Right lobe of liver (tissue), 6 donors: ENCODE data around the gene AGAP3. TPM values are rescaled to one million over a fixed set of nuclear protein-coding genes. Genes with fewer than 3 reads are reported as not detected.

ENCODE experiments used
- ATAC-seq, 4 donors: fragments of 200-7000 bp; cut with Tn5 transposase; one replicate each; pipeline ENCODE4 v1.9.1; 2020; ENCODE audit warnings: mild to moderate bottlenecking in 4 of 4, moderate library complexity in 4 of 4
- DNase-seq, 3 donors: peaks; one replicate each; pipeline ENCODE4 v3.0.0-alpha.2; 2020
- H3K27ac ChIP-seq, 3 donors: fragments of 200-600 bp; one replicate each; pipeline ENCODE4 v1.8.0; 2022
- H3K27me3 ChIP-seq, 2 donors: fragments of 200-600 bp; one replicate each; pipeline ENCODE4 v1.8.0; 2022
- H3K36me3 ChIP-seq, 4 donors: fragments of 200-600 bp; sonication (generic) in 1 of 4; one replicate each; pipeline versions ENCODE4 v1.5.1 to v1.8.0; 2017 to 2022; ENCODE audit warnings: control low read depth in 1 of 4
- H3K4me1 ChIP-seq, 4 donors: fragments of 200-600 bp; sonication (generic) in 1 of 4; one replicate each; pipeline versions ENCODE4 v1.5.1 to v1.8.0; 2017 to 2022; ENCODE audit warnings: control low read depth in 1 of 4
- H3K4me3 ChIP-seq, 3 donors: fragments of 200-600 bp; one replicate each; pipeline ENCODE4 v1.8.0; 2022
- H3K9me3 ChIP-seq, 4 donors: fragments of 200-600 bp; sonication (generic) in 1 of 4; one replicate each; pipeline versions ENCODE4 v1.5.1 to v1.8.0; 2017 to 2022; ENCODE audit warnings: control low read depth in 1 of 4
- CTCF ChIP-seq, 4 donors: fragments of 200-600 bp in 3 of 4; fragments of 450-650 bp in 1 of 4; IDR thresholded peaks; one replicate each; pipeline versions ENCODE4 v1.5.1 to v1.8.0; 2016 to 2022; ENCODE audit warnings: antibody characterized with exemption in 4 of 4, mild to moderate bottlenecking in 2 of 4
- POLR2A ChIP-seq: fragments of 450-650 bp; IDR thresholded peaks from one replicate; pipeline ENCODE4 v1.6.1; 2017; ENCODE audit warnings: antibody characterized with exemption, mild to moderate bottlenecking
- WGBS: methylation state at CpG from one replicate; pipeline ENCODE4 v1.1.6; 2018; ENCODE audit warnings: low coverage, low lambda C conversion rate; ENCODE audit not compliant: insufficient coverage; ENCODE audit errors: missing lambda C conversion rate; 5-methylcytosine and 5-hydroxymethylcytosine counted together
- intact Hi-C, 2 donors: fragments of 100-400 bp; cut with DNase I; formaldehyde crosslinking; loops; one replicate each; pipeline versions ENCODE4 v1.11.2 to v1.14.1; 2022
- total RNA-seq, 6 experiments: library from RNA; depleted of rRNA in 2 of 6; stranded (reverse); fragments of >200 nt in 2 of 6; fragmentation: NEBNext Ultra II Directional in 3 of 6; extraction: Animal tissue kit (Norgen Biotek cat#: 25700) in 3 of 6; gene quantifications; one replicate each; pipeline versions ENCODE4 v1.1.0 to v1.2.4, GENCODE V29; 2016 to 2023
- donor health status: DM: no; HTN: yes; CAD: no.
- donor health status: DM: no; HTN: no; CAD: no.
- donor health status: DM: no; HTN: no; CAD: no.
- donor health status: DM: no; HTN: yes; CAD: no.
- donor health status: DM: no; HTN: yes; CAD: no.

The AGAP3 gene
- total RNA-seq, 6 experiments from 2014 or later, result 36.3 to 44.3 (median 39.5) TPM

GRCh38 chr7:151081170-151082101 lies 4.8 kb upstream of the AGAP3 start:
- Histone ChIP-seq H3K4me1 (peaks cover 0 to 37% (median 16%) of the 10 kb centered on the region in 4 donors), H3K4me3 (peak overlapping the region; percentile 83 to 99 (median 93)), H3K27ac (peak overlapping the region; percentile 80 to 91 (median 90)), H3K27me3 (no peaks in the 10 kb centered on the region), H3K36me3 (peaks cover 0 to 3% (median 0%) of the 10 kb centered on the region in 4 donors), H3K9me3 (no peaks in the 10 kb centered on the region)
- intact Hi-C loops, result no loop called here
- TF ChIP-seq CTCF (IDR thresholded peaks at IDR 0.05), result no peak
- TF ChIP-seq POLR2A, result peak; percentile 3
- DNase-seq (peak; percentile 61 to 85 (median 83)), ATAC-seq (peak; percentile 4 to 60 (median 54))
- 14% methylated on average over 21 of the region's 64 CpGs for WGBS

- ATAC-seq (no peak), DNase-seq (peak in 1 of 3 donors; percentile 49)
- intact Hi-C loops, result no loop called here
- Histone ChIP-seq H3K27ac (peak overlapping the region; percentile 80 to 90 (median 90)), H3K27me3 (no peaks in the 10 kb centered on the region), H3K9me3 (no peaks in the 10 kb centered on the region), H3K36me3 (no peaks in the 10 kb centered on the region), H3K4me1 (peaks cover 0 to 37% (median 16%) of the 10 kb centered on the region in 4 donors), H3K4me3 (peak overlapping the region; percentile 83 to 99 (median 93))
- WGBS, result 7% methylated on average over 12 of the region's 42 CpGs
- TF ChIP-seq CTCF (IDR thresholded peaks at IDR 0.05), result no peak
- TF ChIP-seq POLR2A, result no peak
Observed at GRCh38 chr7:151082141-151083070, 3.9 kb upstream of the AGAP3 start.

- peak; percentile 14 to 45 (median 32) for ATAC-seq
- peak; percentile 87 to 88 (median 88) for DNase-seq
- Histone ChIP-seq H3K36me3 (no peaks in the 10 kb centered on the region), H3K9me3 (no peaks in the 10 kb centered on the region), H3K27ac (peak within 1 kb of the TSS; percentile 80 to 90 (median 90)), H3K4me3 (peak within 1 kb of the TSS; percentile 83 to 99 (median 93)), H3K27me3 (no peaks in the 10 kb centered on the region), H3K4me1 (peaks cover 0 to 42% (median 18%) of the 10 kb centered on the region in 4 donors)
- 0% methylated on average over 8 of the region's 69 CpGs for WGBS
- intact Hi-C loops, result no loop called here
- TF ChIP-seq POLR2A, result peak; percentile 42
- no peak for TF ChIP-seq CTCF (IDR thresholded peaks at IDR 0.05)
Observed at GRCh38 chr7:151083071-151083823, 3.0 kb upstream of the AGAP3 start, which contains the start of gene TMUB1. Gene TMUB1, minus strand, starts transcription at chr7:151083493. Its CDS starts 930 bp downstream, at chr7:151082563.

- peaks cover 0 to 47% (median 21%) of the 10 kb centered on the region in 4 donors for H3K4me1 ChIP-seq
- H3K27me3 ChIP-seq, result no peaks in the 10 kb centered on the region
- DNase-seq, result no peak
- intact Hi-C loops, result no loop called here
- H3K27ac ChIP-seq, result peak overlapping the region in 1 of 3 donors; percentile 90
- no peaks in the 10 kb centered on the region for H3K36me3 ChIP-seq
- H3K4me3 ChIP-seq, result peak overlapping the region; percentile 83 to 99 (median 93)
- no peak for TF ChIP-seq POLR2A
- TF ChIP-seq CTCF (IDR thresholded peaks at IDR 0.05), result no peak
- no peak for ATAC-seq
- WGBS, result 60% methylated on average over 1 of the region's 3 CpGs
- H3K9me3 ChIP-seq, result no peaks in the 10 kb centered on the region
Observed at GRCh38 chr7:151083824-151084160, 2.5 kb upstream of the AGAP3 start.
